Tibial artery (tissue), 4 donors: ENCODE results near the gene TAF11L4.
"Not testable (repeated sequence)": the region's sequence is repeated elsewhere in the genome, so short reads cannot be mapped to it uniquely, and the experiment has no call there.

Source experiments
- DNase-seq, 2 donors: peaks; one replicate each; pipeline ENCODE4 v3.0.0-alpha.2; 2019
- H3K27ac ChIP-seq, 2 donors: fragments of 200-600 bp; sonication (generic) in 1 of 2; 1 replicate in 1 of 2; 2 replicates in 1 of 2; pipeline ENCODE4 v1.5.1; 2018 to 2019; ENCODE audit warnings: mild to moderate bottlenecking in 1 of 2
- H3K27me3 ChIP-seq, 2 donors: fragments of 200-600 bp; sonication (generic) in 1 of 2; one replicate each; pipeline versions ENCODE4 v1.5.1 to v1.6.0; 2016 to 2019
- H3K36me3 ChIP-seq, 3 donors: fragments of 200-600 bp; sonication (generic) in 2 of 3; one replicate each; pipeline ENCODE4 v1.5.1; 2016 to 2019; ENCODE audit warnings: mild to moderate bottlenecking in 2 of 3
- H3K4me1 ChIP-seq, 4 donors: fragments of 200-600 bp; sonication (generic) in 2 of 4; 1 replicate in 3 of 4; 2 replicates in 1 of 4; pipeline ENCODE4 v1.5.1; 2016 to 2019
- H3K4me3 ChIP-seq, 2 donors: fragments of 200-600 bp; sonication (generic) in 1 of 2; 1 replicate in 1 of 2; 2 replicates in 1 of 2; pipeline ENCODE4 v1.5.1; 2018 to 2019; ENCODE audit warnings: mild to moderate bottlenecking in 2 of 2
- H3K9me3 ChIP-seq, 3 donors: fragments of 200-600 bp; sonication (generic) in 1 of 3; one replicate each; pipeline ENCODE4 v1.5.1; 2016 to 2019
- intact Hi-C: fragments of 100-400 bp; cut with DNase I; formaldehyde crosslinking; loops from one replicate; pipeline ENCODE4 v1.15.0; 2023; ENCODE audit warnings: low total_unique reads
- TF ChIP-seq, protein P1 (sequence below), 2 experiments: fragments of 200-600 bp in 1 of 2; fragments of 450-650 bp in 1 of 2; IDR thresholded peaks; one replicate each; pipeline ENCODE4 v1.5.1; 2017 to 2019; ENCODE audit warnings: antibody characterized with exemption in 2 of 2, mild to moderate bottlenecking in 1 of 2, moderate library complexity in 1 of 2

Gene TAF11L4

GRCh38 chr5:17487174-17487512, 34.5 kb upstream of the TAF11L4 start:
- H3K4me3 ChIP-seq, result no peak overlapping the region
- TF ChIP-seq, protein P1, sequence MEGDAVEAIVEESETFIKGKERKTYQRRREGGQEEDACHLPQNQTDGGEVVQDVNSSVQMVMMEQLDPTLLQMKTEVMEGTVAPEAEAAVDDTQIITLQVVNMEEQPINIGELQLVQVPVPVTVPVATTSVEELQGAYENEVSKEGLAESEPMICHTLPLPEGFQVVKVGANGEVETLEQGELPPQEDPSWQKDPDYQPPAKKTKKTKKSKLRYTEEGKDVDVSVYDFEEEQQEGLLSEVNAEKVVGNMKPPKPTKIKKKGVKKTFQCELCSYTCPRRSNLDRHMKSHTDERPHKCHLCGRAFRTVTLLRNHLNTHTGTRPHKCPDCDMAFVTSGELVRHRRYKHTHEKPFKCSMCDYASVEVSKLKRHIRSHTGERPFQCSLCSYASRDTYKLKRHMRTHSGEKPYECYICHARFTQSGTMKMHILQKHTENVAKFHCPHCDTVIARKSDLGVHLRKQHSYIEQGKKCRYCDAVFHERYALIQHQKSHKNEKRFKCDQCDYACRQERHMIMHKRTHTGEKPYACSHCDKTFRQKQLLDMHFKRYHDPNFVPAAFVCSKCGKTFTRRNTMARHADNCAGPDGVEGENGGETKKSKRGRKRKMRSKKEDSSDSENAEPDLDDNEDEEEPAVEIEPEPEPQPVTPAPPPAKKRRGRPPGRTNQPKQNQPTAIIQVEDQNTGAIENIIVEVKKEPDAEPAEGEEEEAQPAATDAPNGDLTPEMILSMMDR (IDR thresholded peaks at IDR 0.05), result no peak
- no peaks in the 10 kb centered on the region for H3K36me3 ChIP-seq
- no peak for DNase-seq
- no peak overlapping the region for H3K27ac ChIP-seq
- H3K4me1 ChIP-seq, result no peaks in the 10 kb centered on the region
- no peaks in the 10 kb centered on the region for H3K27me3 ChIP-seq
- H3K9me3 ChIP-seq, result no peaks in the 10 kb centered on the region
- intact Hi-C loops, result no loop called here

- intact Hi-C loops, H3K27ac ChIP-seq, DNase-seq: not testable (repeated sequence)
Measured at GRCh38 chr5:17491257-17491656, 30.3 kb upstream of the TAF11L4 start.

DNA sequence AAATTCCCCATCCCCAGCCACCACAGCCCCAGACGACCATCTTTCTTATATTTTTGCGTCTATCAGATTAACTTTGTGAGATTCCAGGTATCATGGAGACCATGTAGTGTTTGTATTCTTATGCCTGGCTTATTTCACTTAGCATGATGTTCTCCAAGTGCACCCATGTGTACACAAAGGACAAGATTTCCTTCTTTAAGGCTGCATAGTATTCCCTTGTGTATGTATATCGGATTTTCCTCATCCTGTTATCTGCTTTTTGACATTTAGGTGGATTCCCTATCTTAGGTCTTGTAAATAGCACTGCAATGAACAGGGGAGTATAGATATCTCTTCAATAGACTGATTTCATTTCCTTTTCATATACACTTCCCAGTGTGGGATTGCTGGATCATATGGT, 28.8 kb upstream of the TAF11L4 start:
- intact Hi-C loops, result no loop called here
- TF ChIP-seq, protein P1 (IDR thresholded peaks at IDR 0.05), result no peak
- H3K4me3 ChIP-seq, result no peak overlapping the region

More at GRCh38 chr5:17491257-17491656, 30.3 kb upstream of the TAF11L4 start:
- H3K9me3 ChIP-seq, H3K4me3 ChIP-seq, H3K36me3 ChIP-seq, H3K4me1 ChIP-seq, H3K27me3 ChIP-seq: not testable (repeated sequence)

GRCh38 chr5:17497446-17497845, 24.2 kb upstream of the TAF11L4 start:
- intact Hi-C loops, result no loop called here
- TF ChIP-seq, protein P1 (IDR thresholded peaks at IDR 0.05), result no peak
- H3K27me3 ChIP-seq, result no peaks in the 10 kb centered on the region

More for the DNA sequence above, 28.8 kb upstream of the TAF11L4 start:
- no peak for DNase-seq
- Histone ChIP-seq H3K4me1 (no peaks in the 10 kb centered on the region), H3K27ac (no peak overlapping the region), H3K9me3 (no peaks in the 10 kb centered on the region), H3K36me3 (no peaks in the 10 kb centered on the region), H3K27me3 (no peaks in the 10 kb centered on the region)

GRCh38 chr5:17497931-17498330, 23.7 kb upstream of the TAF11L4 start, which contains the start of gene TAF11L2:
TAF11L2 (plus strand) TSS chr5:17498231.
- not testable (repeated sequence) for H3K27ac ChIP-seq, H3K36me3 ChIP-seq

More at GRCh38 chr5:17497446-17497845, 24.2 kb upstream of the TAF11L4 start:
- H3K4me1 ChIP-seq, result no peaks in the 10 kb centered on the region
- H3K27ac ChIP-seq, result no peak overlapping the region
- H3K4me3 ChIP-seq, result no peak overlapping the region
- no peaks in the 10 kb centered on the region for H3K9me3 ChIP-seq
- no peaks in the 10 kb centered on the region for H3K36me3 ChIP-seq
- no peak for DNase-seq

DNA sequence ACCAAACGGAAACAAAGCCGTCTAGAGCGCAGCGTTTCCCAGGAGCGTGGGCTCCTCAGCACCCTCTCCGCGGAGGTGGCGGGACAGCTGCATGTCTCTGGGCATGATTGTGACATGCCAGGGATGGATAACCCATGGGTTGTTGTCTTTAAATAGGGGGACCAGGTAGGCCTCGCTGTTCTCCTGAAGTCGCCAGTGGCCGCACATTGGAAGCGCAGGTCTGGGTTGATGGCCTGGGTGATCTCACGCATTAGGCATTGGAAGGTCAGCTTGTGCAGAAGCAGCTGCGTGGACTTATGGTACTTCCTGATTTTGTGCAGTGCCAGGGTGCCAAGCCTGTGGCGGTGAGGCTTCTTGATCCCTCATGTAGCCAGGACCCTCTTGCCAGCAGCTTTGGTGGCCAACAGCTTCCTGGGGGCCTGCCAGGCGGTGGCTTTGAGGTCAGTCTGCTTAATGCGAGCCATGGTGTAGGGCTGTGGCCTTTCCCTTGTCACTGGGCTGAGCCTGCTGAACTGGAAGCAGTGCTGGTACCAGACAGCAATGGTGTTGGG, 9.8 kb upstream of the TAF11L4 start:
- no peak for DNase-seq
- no peaks in the 10 kb centered on the region for H3K27me3 ChIP-seq
- H3K4me3 ChIP-seq, result no peak overlapping the region
- H3K4me1 ChIP-seq, result no peaks in the 10 kb centered on the region
- TF ChIP-seq, protein P1 (IDR thresholded peaks at IDR 0.05), result no peak
- no peak overlapping the region for H3K27ac ChIP-seq
- intact Hi-C loops, result no loop called here
- H3K9me3 ChIP-seq, result no peaks in the 10 kb centered on the region
- no peaks in the 10 kb centered on the region for H3K36me3 ChIP-seq

More at GRCh38 chr5:17497931-17498330, 23.7 kb upstream of the TAF11L4 start, which contains the start of gene TAF11L2:
- H3K9me3 ChIP-seq, H3K4me1 ChIP-seq, DNase-seq, intact Hi-C loops, H3K4me3 ChIP-seq, H3K27me3 ChIP-seq: not testable (repeated sequence)

GRCh38 chr5:17517526-17517925, 4.1 kb upstream of the TAF11L4 start:
- H3K27ac ChIP-seq, intact Hi-C loops, H3K27me3 ChIP-seq, H3K4me1 ChIP-seq, H3K4me3 ChIP-seq, DNase-seq, H3K36me3 ChIP-seq, H3K9me3 ChIP-seq: not testable (repeated sequence)

- H3K9me3 ChIP-seq, H3K36me3 ChIP-seq, H3K27me3 ChIP-seq, H3K4me3 ChIP-seq, H3K4me1 ChIP-seq, intact Hi-C loops, H3K27ac ChIP-seq, DNase-seq: not testable (repeated sequence)
Measured at GRCh38 chr5:17518067-17518466, 3.5 kb upstream of the TAF11L4 start, which contains the start of gene TAF11L3. TAF11L3 (plus strand) TSS chr5:17518367.

- H3K9me3 ChIP-seq, H3K4me1 ChIP-seq, DNase-seq, H3K27me3 ChIP-seq, intact Hi-C loops, H3K4me3 ChIP-seq, H3K36me3 ChIP-seq, H3K27ac ChIP-seq: not testable (repeated sequence)
Measured at GRCh38 chr5:17519508-17519907, 2.1 kb upstream of the TAF11L4 start.

- intact Hi-C loops, H3K4me3 ChIP-seq: not testable (repeated sequence)
Measured at GRCh38 chr5:17524935-17525334, 3.3 kb downstream of the TAF11L4 start, which contains the start of gene TAF11L5. TAF11L5 (plus strand) TSS chr5:17525235.

More at GRCh38 chr5:17524935-17525334, 3.3 kb downstream of the TAF11L4 start, which contains the start of gene TAF11L5:
- not testable (repeated sequence) for DNase-seq, H3K27me3 ChIP-seq, H3K4me1 ChIP-seq, H3K9me3 ChIP-seq, H3K36me3 ChIP-seq, H3K27ac ChIP-seq
